GM18517 (cell line): ENCODE results near the gene CIROP.
"Not testable (repeated sequence)": the region's sequence is repeated elsewhere in the genome, so short reads cannot be mapped to it uniquely, and the experiment has no call there.

Source experiments
- ATAC-seq: cut with Tn5 transposase; IDR thresholded peaks from one replicate; pipeline ENCODE4 v1.9.1; 2021; ENCODE audit warnings: mild to moderate bottlenecking, moderate library complexity; ENCODE audit not compliant: unreplicated experiment

Gene CIROP

GRCh38 chr14:23114669-23115038 is 9.9 kb upstream of the CIROP start:
- no peak for ATAC-seq

- ATAC-seq: no peak
Measured at GRCh38 chr14:23114120-23114458, 9.3 kb upstream of the CIROP start.

GRCh38 chr14:23113431-23114119 is 8.8 kb upstream of the CIROP start:
- ATAC-seq: no peak

DNA sequence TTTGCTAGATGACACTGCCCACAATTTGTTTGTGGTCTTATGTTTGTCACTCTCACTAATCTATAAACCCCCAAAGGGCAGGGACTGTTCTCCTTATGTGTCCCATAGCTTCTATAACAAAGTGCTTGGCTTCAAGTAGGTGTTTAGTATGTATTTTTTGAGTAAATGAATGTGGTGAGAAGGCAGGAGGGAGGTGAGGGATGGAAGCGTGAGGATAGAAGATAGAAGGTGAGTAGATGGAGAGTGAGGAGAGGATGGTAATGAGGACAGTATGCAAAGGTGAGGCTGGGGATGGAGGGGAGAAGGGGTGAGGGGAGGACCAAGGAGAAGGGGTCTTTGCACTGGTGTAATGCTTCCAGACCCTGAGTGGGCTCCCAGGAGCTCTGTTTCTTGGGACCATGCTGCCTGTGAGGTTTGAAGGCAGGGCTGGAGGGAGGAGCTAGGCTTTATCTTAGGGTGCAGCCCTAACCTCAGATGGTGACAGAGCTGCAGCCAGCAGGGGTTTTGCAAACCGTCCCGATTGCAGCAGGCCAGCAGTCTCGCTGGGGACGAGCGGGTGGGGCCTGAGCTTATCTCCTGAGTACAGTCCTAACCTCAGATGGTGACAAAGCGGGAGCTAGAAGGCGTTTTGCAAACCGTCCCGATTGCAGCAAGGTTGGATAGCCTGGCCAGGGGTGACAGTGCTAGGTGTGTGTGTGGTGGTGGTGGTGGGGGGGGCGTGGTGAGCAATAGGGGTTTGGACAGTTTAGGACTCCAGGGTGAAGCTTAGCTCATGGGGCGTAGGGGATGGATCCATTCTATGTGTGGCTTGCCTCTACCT is 7.8 kb upstream of the CIROP start:
- ATAC-seq: no peak

- ATAC-seq: no peak
Measured at GRCh38 chr14:23110579-23111365, 6.0 kb upstream of the CIROP start.

- no peak for ATAC-seq
Measured at GRCh38 chr14:23109769-23110168, 5.0 kb upstream of the CIROP start.

- ATAC-seq: not testable (repeated sequence)
Measured at GRCh38 chr14:23108169-23108568, 3.4 kb upstream of the CIROP start.

GRCh38 chr14:23107620-23108019 is 2.8 kb upstream of the CIROP start:
- ATAC-seq: not testable (repeated sequence)

- no peak for ATAC-seq
Measured at GRCh38 chr14:23106747-23107045, 1.9 kb upstream of the CIROP start.

DNA sequence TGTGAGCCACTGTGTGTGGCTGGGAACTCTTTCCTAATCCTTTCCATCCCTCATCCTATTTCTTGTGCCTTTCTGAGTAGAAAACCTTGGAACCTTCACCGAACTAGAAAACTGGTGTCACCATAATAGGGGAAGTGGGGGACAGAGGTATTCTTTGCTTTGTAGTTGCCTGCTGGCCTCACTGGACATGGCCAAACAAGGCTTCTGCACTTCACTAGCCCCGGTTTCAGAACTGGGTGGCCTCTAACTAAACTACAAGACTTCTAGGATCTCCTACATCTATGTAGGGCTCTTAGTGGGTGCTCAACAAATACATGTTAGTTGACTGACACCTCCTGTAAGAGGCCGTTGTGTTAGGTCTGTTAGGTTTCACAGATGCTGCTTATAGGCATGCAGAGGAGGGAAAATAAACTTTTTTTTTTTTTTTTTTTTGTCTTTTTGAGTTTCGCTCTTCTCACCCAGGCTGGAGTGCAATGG is 597 bp upstream of the CIROP start:
- no peak for ATAC-seq

DNA sequence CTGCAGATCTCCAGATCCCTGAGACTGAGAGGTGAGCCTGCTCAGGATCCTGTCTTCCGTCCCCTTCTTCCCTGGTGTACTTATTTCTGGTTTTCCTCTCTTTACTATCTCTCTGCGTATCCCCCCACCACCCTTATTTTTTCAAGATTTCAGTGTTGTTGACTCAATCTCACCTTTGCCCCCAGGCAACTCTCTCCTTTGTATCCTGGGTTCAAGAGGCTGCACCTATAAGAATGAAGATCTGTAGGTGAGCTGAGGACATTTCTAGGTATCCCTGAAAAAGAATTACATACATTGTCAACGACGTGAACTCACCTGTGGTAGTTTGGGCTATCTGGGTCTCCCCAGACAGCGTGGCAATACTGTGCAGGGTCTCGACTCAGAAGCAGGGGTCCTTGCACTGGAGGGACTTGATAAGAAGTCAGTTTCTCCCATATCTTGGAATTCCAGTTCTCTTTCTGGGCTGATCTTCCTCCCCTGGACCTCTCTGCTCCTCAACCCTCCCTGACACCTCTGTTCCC is 659 bp downstream of the CIROP start:
- ATAC-seq: no peak

DNA sequence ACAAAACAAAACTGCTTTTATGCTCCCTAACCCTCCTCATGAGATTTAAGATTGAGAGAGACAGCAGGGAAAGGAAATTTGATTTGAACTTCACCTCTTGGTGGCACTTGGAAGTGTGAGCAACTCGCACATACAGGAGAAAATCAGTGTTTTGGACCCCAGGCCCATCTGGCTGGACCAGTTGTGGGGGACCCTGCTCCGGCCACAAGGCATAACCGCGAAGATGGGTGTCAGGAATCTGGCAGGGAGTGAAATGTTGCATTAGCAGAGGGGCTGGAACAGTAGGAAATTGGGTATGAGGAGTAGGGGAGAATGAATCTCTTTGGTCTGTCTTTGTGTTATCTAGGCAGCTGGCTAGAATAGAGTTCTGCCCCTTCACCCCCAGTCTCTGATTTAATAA is 1.2 kb downstream of the CIROP start:
- ATAC-seq: no peak

DNA sequence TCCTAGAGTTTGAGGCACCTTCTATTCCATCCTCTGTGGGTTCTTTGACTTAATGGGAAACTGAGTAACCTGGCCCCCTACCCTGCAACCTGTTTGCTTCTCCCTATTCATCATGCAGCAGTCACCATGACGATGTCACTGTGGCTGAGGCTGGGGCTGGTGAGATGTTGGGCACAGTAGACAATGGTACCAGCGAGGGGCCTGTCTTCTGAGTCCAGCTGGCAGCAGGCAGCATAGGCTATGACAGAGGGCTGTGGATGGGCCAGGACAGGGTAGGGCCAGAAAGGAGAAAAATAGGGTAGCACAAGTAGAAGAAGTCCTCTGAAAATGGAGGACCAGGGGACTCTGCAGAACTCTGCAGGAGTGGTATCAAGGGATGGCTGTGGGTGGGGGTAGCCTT is 2.0 kb downstream of the CIROP start:
- no peak for ATAC-seq

DNA sequence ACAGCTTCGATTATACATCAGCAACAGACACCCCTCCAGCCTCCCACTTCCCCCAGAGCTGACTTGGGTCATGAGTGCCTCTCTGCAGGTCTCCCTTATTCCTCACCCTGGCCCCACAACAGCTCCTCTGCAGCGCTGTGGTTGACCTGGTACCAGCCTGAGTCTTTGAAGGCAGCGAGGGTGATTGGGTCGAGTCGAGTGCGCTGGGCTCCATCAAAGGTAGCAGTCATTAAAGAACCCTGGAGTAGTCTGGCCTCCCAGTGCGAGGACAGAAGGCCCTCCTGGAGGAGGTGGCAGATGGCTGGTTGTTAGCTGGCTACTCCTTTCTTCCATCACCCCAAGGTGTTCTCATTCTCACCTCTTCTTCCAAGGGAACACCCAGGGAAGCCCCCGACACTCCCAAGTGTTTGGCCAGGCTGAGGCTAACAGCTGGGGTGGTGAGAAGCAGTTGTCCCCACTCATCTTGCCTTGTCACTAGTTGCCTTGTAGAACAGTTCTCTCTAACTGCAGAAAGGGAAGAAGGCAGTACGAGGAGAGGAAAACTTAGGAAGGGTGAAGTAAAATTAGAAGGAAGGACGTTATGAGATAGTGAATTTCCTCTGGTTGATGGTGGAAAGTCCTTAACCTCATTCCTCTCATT is 2.7 kb downstream of the CIROP start:
- ATAC-seq: no peak

- no peak for ATAC-seq
Measured at GRCh38 chr14:23101213-23101970, 3.4 kb downstream of the CIROP start.

GRCh38 chr14:23099212-23099861 is 5.5 kb downstream of the CIROP start:
- no peak for ATAC-seq

- ATAC-seq: no peak
Measured at GRCh38 chr14:23097786-23098185, 7.0 kb downstream of the CIROP start.

DNA sequence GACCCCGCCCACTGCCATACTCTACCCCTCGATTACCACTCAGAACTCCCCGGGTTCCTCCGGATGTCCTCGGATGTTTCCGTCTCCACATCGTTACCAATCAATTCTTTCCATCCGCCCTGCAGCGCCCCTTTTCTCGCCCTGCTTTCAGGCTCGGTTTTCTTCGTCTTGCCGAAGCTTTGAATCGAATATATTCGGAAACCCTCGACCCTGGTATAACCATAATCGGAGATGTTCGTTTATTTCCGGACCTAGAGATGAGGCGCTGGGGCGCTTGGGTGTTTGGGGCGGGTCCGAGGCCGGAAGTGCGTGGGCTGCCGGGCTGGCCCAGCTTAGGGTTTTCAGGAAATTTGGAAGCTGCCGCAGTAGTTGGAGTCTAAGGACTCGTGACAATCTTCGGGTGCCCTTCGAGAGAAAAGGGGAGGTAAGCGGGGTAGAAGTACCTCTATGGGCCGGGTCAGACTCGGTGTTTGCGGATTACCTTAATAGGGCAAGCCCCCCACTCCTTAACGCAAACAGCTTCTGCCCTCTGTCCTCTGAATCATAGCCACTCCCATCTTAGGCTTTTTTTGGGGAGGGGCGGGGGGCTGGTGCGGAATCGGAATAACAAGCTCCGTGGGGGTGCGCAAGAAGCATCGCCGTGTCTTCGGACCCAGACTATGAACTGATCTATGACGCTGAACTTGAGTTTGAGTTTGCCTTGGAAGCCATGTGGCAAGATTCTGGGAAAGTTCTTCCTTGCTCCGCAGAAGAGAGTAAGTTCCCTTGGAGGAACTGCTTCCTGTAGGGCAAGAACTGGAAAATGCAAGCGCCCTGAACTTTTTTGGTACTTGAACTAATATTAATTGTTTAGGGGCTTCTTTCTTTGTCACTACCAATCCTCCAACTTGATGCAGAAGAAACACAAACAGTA is 9.3 kb downstream of the CIROP start, which contains the start of gene C14orf119:
Gene C14orf119 (plus strand): TSS at position 310 of the 913 bp plus-strand sequence. CDS start 2,154 bp downstream, outside the sequence.
- ATAC-seq: peak; percentile 96
